Muscle layer of duodenum (tissue), 2 donors: Measurements from ENCODE around the gene IL11RA.
"Not testable (repeated sequence)": the region's sequence is repeated elsewhere in the genome, so short reads cannot be mapped to it uniquely, and the experiment has no call there.

ENCODE experiments used
- H3K27ac ChIP-seq: one replicate; pipeline ENCODE4 v1.7.0; 2013; ENCODE audit warnings: mild to moderate bottlenecking, low read length
- H3K27me3 ChIP-seq: one replicate; pipeline ENCODE4 v1.7.0; 2013; ENCODE audit warnings: low read depth, mild to moderate bottlenecking, control low read depth, low read length
- H3K36me3 ChIP-seq, 2 donors: one replicate each; pipeline ENCODE4 v1.7.0; 2013; ENCODE audit warnings: low read length in 2 of 2, control low read depth in 1 of 2, mild to moderate bottlenecking in 1 of 2; ENCODE audit not compliant: insufficient read depth in 2 of 2, control insufficient read depth in 1 of 2
- H3K4me1 ChIP-seq, 2 donors: one replicate each; pipeline ENCODE4 v1.7.0; 2013; ENCODE audit warnings: low read length in 2 of 2, mild to moderate bottlenecking in 2 of 2, control low read depth in 1 of 2, moderate library complexity in 1 of 2; ENCODE audit not compliant: insufficient read depth in 2 of 2, control insufficient read depth in 1 of 2
- H3K4me3 ChIP-seq, 2 donors: one replicate each; pipeline ENCODE4 v1.7.0; 2013; ENCODE audit warnings: low read length in 2 of 2, low read depth in 1 of 2, mild to moderate bottlenecking in 1 of 2
- H3K9me3 ChIP-seq, 2 donors: one replicate each; pipeline ENCODE4 v1.7.0; 2013; ENCODE audit warnings: low read length in 2 of 2, control low read depth in 1 of 2, mild to moderate bottlenecking in 1 of 2; ENCODE audit not compliant: control insufficient read depth in 1 of 2
- donor health status: healthy.

Gene IL11RA

GRCh38 chr9:34633851-34634550 is 18.0 kb upstream of the IL11RA start:
- Histone ChIP-seq H3K27ac (no peak overlapping the region), H3K27me3 (peaks cover 7% of the 10 kb centered on the region), H3K9me3 (no peaks in the 10 kb centered on the region), H3K4me3 (no peak overlapping the region), H3K36me3 (peaks cover 6 to 10% of the 10 kb centered on the region in 2 donors), H3K4me1 (peaks cover 5 to 26% of the 10 kb centered on the region in 2 donors)

GRCh38 chr9:34634551-34635248 is 17.3 kb upstream of the IL11RA start:
- peaks cover 5 to 22% of the 10 kb centered on the region in 2 donors for H3K4me1 ChIP-seq
- no peak overlapping the region for H3K4me3 ChIP-seq
- H3K36me3 ChIP-seq = peaks cover 6 to 10% of the 10 kb centered on the region in 2 donors
- peaks cover under 1% of the 10 kb centered on the region for H3K27me3 ChIP-seq
- no peak overlapping the region for H3K27ac ChIP-seq
- no peaks in the 10 kb centered on the region for H3K9me3 ChIP-seq

GRCh38 chr9:34635556-34635955 is 16.4 kb upstream of the IL11RA start:
- Histone ChIP-seq H3K36me3 (peaks cover 6 to 10% of the 10 kb centered on the region in 2 donors), H3K9me3 (no peaks in the 10 kb centered on the region), H3K27ac (no peak overlapping the region), H3K4me3 (no peak overlapping the region), H3K27me3 (no peaks in the 10 kb centered on the region), H3K4me1 (peaks cover 5 to 22% of the 10 kb centered on the region in 2 donors)

- peaks cover 5 to 22% of the 10 kb centered on the region in 2 donors for H3K4me1 ChIP-seq
- H3K27me3 ChIP-seq = no peaks in the 10 kb centered on the region
- H3K9me3 ChIP-seq = no peaks in the 10 kb centered on the region
- H3K36me3 ChIP-seq = peaks cover 6 to 10% of the 10 kb centered on the region in 2 donors
- peak overlapping the region; percentile 63 to 90 for H3K4me3 ChIP-seq
- H3K27ac ChIP-seq = peak overlapping the region; percentile 78
These were observed 15.1 kb upstream of the IL11RA start for GRCh38 chr9:34636791-34637355.

GRCh38 chr9:34637356-34638137 is 14.4 kb upstream of the IL11RA start, which contains the start of gene SIGMAR1:
SIGMAR1 (minus strand) TSS chr9:34637787; CDS start chr9:34637697, 90 bp downstream.
- Histone ChIP-seq H3K9me3 (no peaks in the 10 kb centered on the region), H3K4me1 (peaks cover 5 to 22% of the 10 kb centered on the region in 2 donors), H3K27me3 (no peaks in the 10 kb centered on the region), H3K4me3 (peak within 1 kb of the TSS; percentile 63 to 90), H3K27ac (peak within 1 kb of the TSS; percentile 78), H3K36me3 (peaks cover 6 to 10% of the 10 kb centered on the region in 2 donors)

GRCh38 chr9:34638138-34638445 is 13.9 kb upstream of the IL11RA start:
- Histone ChIP-seq H3K9me3 (no peaks in the 10 kb centered on the region), H3K27ac (peak overlapping the region; percentile 78), H3K4me1 (peaks cover 5 to 22% of the 10 kb centered on the region in 2 donors), H3K36me3 (peaks cover 6 to 10% of the 10 kb centered on the region in 2 donors), H3K4me3 (peak overlapping the region; percentile 63 to 90), H3K27me3 (no peaks in the 10 kb centered on the region)

- not testable (repeated sequence) for H3K9me3 ChIP-seq, H3K27ac ChIP-seq, H3K27me3 ChIP-seq, H3K36me3 ChIP-seq, H3K4me3 ChIP-seq
- H3K4me1 ChIP-seq = peaks cover 5 to 22% of the 10 kb centered on the region in 2 donors
These were observed 12.7 kb upstream of the IL11RA start for GRCh38 chr9:34639322-34639721.

GRCh38 chr9:34642679-34643078 is 9.3 kb upstream of the IL11RA start:
- Histone ChIP-seq H3K36me3 (no peaks in the 10 kb centered on the region), H3K4me1 (peaks cover 5 to 19% of the 10 kb centered on the region in 2 donors), H3K27ac (no peak overlapping the region), H3K9me3 (no peaks in the 10 kb centered on the region), H3K27me3 (no peaks in the 10 kb centered on the region), H3K4me3 (no peak overlapping the region)

- Histone ChIP-seq H3K4me1 (peaks cover 5 to 27% of the 10 kb centered on the region in 2 donors), H3K4me3 (no peak overlapping the region), H3K27me3 (no peaks in the 10 kb centered on the region), H3K27ac (no peak overlapping the region), H3K36me3 (peaks cover 13 to 15% of the 10 kb centered on the region in 2 donors), H3K9me3 (no peaks in the 10 kb centered on the region)
These were observed 7.1 kb upstream of the IL11RA start for GRCh38 chr9:34644766-34645314.

- H3K4me1 ChIP-seq = peaks cover 12 to 35% of the 10 kb centered on the region in 2 donors
These were observed 5.5 kb upstream of the IL11RA start, which contains the start of gene GALT for GRCh38 chr9:34646211-34647083. GALT (plus strand) TSS chr9:34646675; CDS start chr9:34646705, 30 bp downstream.

More at GRCh38 chr9:34646211-34647083, 5.5 kb upstream of the IL11RA start, which contains the start of gene GALT:
- no peaks in the 10 kb centered on the region for H3K27me3 ChIP-seq
- peak within 1 kb of the TSS; percentile 83 to 87 for H3K4me3 ChIP-seq
- no peaks in the 10 kb centered on the region for H3K9me3 ChIP-seq
- peaks cover 15% of the 10 kb centered on the region in 2 donors for H3K36me3 ChIP-seq
- H3K27ac ChIP-seq = peak within 1 kb of the TSS; percentile 76
